GM19351 (cell line): ENCODE data around the gene SMCO3.
"Not testable (repeated sequence)": the region's sequence is repeated elsewhere in the genome, so short reads cannot be mapped to it uniquely, and the experiment has no call there.

Source experiments
- ATAC-seq: cut with Tn5 transposase; IDR thresholded peaks from one replicate; pipeline ENCODE4 v1.9.1; 2021; ENCODE audit warnings: mild to moderate bottlenecking, moderate library complexity; ENCODE audit not compliant: unreplicated experiment

Gene SMCO3

GRCh38 chr12:14775636-14775980, 38.4 kb downstream of the SMCO3 start:
- ATAC-seq = no peak

GRCh38 chr12:14774906-14775635, 38.9 kb downstream of the SMCO3 start:
- ATAC-seq = no peak

- ATAC-seq = peak; percentile 53
Measured at GRCh38 chr12:14774074-14774905, 39.7 kb downstream of the SMCO3 start.

DNA sequence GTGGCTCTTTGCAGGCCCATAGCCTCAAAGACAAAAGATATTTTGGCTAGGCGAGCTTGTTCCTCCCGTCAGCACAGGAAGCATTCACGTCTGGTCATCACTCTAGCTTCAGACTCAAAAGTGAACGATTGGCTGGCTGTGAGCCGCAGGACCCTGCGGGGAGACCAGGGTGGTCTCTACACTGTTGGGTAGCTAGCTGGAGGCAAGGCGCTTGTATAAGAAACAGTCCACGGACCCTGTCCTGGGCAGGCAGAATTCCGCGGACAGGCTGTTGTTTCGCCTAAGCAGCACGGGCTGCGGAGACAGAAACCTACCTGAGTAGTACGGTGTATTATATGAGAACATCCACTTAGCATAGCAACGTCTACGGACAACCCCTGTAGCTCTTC, 40.3 kb downstream of the SMCO3 start:
- ATAC-seq = peak; percentile 14

GRCh38 chr12:14772946-14773345, 41.0 kb downstream of the SMCO3 start:
- ATAC-seq = no peak

DNA sequence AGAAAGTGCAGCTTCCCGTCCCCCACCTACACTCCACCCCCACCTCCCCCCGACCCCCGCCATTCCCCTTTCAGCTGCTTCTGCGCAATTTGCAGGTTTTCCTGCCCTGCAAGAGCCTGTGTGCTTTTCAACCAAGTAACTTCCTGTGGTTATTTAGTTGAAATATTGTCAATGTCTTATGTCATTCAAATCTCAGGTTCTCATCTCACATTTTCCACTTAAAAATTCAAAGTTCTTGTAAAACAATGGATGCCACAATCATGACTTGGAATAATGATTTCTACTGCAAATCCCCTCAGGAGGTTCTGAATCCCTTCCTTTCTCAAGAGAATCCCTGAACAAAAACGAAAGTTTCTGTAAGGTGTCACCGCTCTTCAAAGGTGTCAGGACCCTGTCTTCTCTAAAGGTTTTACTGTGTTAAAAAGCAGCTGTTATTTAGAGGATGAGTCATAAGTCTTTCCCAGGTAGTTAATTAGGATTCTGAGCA, 42.3 kb downstream of the SMCO3 start:
- ATAC-seq = no peak

DNA sequence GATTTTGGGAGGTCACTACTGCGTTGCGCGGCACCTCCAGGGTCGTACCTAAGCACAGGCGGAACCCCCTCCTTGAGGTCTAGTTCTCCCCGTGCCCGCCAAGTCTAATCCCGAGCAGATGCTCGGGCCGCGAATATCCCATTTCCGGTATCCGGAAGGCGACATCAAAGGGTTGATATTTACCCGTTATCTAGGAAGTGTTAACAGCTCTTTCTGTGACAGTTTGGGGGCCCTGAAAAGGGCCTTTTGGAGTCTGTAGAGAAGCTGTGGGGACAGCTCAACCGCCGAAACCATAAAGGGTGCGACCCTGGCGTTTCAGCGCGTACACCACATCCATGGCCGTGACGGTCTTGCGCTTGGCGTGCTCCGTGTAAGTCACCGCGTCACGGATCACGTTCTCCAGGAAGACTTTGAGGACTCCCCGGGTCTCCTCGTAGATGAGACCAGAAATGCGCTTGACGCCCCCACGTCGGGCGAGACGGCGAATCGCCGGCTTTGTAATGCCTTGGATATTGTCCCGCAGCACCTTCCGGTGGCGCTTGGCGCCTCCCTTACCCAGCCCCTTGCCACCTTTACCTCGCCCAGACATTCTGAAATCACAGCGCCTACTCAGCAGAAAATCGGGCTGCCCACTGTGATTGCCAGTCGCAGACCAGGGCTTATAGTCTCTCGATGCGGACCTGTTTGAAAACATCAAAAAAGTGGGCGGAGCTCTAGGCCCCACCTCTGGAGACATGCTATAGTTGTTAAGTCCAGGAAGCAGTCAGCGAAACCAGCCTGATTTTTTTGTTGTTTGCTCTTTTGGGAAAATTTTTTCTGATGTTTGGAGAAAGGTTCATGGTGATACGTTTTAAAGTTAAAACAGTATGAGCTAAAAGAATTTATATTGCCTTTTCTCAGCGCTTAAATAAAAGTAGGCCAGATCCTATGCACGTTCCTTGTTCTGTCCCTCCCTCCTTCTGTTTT, 43.2 kb downstream of the SMCO3 start:
- peak; percentile 12 for ATAC-seq

DNA sequence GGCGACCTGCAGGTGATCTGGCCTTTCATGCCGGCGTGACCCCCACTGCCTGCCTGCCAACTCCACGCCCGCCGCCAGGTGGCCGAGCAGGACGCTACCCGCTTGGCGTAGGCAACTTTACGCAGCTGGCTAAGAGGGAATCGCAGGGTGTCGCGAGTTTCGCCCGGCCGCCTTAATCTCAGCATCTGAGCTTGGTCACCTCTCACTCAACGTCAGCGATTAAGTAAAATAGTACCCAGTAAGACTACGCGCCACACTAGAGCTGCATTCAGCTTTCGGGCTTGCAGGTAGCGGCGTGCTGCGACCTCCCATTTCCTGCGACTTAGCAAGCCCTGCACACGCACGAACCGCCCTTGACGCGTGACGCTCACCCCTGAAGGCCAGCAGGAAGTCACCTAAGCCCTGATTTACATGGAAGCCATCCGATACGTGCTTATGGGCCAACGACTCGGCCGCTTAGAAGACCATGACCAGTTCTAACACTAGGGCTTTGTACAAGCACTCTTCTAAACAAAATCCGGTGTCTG, 44.0 kb downstream of the SMCO3 start:
- ATAC-seq = peak; percentile 34

DNA sequence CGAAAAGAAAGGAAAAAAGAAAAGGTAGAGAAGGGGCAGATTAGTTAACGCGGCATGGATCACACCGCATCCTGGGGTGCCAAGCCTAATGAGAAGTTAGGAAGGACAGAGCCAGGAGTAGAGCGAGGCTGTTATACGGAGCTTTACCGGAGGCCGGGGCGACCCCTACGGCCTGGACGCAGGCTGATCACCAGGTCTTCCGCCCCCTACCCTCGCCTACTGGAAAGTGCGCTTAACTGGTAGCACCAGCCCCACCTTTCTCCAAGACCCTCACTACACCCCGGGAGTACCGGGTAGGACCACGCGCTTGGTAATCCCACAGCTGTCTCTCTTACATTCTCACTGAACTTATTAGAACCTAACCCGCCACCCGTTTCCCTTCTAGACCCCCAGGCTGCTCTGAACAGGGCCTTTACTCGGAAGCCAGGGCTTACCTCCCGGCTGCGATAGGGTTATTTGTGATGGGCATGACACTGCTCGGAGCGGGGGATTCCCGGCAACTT, 44.5 kb downstream of the SMCO3 start:
- peak; percentile 3 for ATAC-seq

DNA sequence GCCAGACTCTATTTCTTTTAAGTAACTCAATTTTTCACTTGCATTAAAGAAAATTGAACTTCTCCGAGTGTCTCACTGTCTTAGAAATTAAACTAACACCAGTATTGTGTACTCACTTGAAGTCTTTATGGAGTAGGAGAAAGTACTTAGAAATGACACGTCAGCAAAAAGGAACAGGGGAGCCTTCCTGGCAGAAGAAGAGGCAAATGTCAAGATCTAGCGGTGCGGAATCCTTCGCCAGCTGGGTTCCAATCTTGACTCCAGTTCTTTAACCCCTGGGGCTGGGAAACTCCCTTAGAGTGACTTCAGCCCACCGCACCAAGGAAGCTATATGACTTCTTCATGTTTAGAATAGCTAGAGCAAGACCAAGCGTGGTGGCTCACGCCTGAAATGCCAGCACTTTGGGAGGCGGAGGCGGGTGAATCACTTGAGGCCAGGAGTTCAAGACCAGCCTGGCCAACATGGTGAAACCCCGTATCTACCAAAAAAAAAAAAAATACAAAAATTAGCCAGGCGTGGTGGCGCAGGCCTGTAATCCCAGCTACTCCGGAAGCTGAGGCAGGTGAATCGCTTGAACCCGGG, 45.1 kb downstream of the SMCO3 start:
- ATAC-seq = no peak

DNA sequence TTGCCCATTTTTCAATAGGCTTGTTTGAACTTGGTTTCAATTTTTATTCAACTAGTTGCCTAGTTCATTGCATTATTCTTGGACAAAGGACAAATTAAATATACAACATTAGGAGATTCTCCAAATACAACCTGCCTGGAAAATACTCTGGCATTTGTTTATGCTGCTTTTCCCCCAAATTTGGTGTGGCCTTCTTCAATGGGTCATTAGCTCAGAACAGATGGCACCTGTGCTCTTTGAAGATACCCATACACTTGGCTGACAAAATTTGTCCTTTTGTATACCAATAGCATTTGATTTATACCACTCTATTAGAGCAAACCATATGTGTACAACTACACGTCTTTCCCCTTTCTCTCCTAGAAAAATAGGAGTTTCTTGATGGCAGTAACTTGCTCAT, 46.4 kb downstream of the SMCO3 start:
- no peak for ATAC-seq

DNA sequence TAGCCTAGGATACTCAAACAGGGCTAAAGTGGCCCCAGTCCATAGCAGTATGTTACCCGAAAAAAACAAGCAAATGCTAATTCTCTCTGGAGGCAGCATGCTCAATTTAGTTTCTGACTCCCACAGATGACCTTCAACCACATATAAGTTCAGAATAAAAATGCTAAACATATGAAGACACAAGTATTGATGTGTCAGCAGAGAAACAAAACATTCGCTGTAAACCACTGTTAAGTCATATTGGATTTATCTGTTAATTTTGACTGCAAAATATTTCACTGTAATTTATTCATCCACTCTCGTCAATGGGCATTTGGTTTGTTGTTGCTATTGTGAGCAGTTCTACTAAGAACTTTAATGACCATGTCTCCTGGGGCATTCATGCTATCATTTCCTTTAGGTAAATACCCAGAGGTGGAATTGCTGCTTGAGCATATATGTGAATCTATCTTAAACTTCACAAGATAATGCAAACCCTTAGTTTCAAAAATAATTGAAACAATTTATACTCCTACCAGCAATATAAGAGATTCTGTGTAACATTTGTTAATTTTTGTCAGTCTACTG, 47.2 kb downstream of the SMCO3 start:
- ATAC-seq = no peak

- not testable (repeated sequence) for ATAC-seq
Measured at GRCh38 chr12:14766020-14766419, 48.0 kb downstream of the SMCO3 start.

DNA sequence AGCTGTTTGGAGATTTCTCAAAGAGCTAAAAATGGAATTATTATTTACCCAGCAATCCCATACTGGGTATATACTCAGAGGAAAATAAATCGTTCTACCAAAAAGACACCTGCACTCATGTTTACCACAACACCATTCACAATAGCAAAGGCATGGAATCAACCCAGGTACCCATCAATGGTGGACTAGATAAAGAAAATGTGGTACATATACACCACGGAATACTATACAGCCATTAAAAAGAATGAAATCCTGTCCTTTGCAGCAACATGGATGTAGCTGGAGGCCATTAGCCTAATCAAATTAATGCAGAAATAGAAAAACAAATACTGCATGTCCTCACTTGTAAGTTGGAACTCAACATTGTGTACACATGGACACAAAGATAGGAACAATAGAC, 48.6 kb downstream of the SMCO3 start:
- no peak for ATAC-seq

- not testable (repeated sequence) for ATAC-seq
Measured at GRCh38 chr12:14759711-14760280, 54.2 kb downstream of the SMCO3 start.

DNA sequence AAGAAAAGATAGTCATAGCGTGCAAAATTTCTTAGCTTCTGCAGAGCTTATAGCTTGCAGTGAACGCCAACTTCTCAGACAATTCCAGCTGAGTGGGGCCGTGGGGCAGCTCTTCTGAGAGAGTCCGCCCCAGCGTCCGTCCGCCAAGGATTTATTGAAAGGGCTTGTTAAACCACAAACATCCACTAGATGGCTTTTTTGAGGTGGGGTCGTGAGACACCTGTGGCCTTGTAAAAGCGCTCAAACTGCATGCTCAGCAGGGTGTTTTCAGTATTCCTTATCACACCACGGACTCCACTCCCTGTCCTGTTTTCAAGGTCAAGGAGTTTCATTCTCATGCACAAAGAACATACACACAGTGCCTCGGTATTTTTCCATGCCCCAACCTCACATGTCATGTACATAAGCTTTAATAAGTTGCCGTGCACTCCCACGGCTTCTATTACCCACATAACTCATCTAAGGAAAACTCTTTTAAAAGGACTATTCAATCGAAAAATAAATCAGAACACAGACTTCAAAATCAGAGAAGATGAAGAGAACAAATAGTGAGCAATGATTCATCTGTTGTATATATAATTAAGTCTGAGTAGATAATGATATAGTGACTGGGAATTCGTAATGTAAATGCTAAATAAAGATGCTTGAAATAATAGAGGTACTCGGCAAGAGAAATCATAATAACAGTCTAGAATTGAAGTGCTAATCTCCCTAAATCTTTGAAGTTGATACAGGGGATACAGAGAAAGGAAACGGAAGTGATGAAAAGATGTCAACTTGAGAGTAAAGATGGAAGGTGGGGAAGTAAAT, 57.4 kb downstream of the SMCO3 start:
- no peak for ATAC-seq
